ENCODE measurements around the gene EXOC6B.
A peak's percentile ranks its signal among the peaks of the same experiment; 100 is the strongest.

Gene EXOC6B

DNA sequence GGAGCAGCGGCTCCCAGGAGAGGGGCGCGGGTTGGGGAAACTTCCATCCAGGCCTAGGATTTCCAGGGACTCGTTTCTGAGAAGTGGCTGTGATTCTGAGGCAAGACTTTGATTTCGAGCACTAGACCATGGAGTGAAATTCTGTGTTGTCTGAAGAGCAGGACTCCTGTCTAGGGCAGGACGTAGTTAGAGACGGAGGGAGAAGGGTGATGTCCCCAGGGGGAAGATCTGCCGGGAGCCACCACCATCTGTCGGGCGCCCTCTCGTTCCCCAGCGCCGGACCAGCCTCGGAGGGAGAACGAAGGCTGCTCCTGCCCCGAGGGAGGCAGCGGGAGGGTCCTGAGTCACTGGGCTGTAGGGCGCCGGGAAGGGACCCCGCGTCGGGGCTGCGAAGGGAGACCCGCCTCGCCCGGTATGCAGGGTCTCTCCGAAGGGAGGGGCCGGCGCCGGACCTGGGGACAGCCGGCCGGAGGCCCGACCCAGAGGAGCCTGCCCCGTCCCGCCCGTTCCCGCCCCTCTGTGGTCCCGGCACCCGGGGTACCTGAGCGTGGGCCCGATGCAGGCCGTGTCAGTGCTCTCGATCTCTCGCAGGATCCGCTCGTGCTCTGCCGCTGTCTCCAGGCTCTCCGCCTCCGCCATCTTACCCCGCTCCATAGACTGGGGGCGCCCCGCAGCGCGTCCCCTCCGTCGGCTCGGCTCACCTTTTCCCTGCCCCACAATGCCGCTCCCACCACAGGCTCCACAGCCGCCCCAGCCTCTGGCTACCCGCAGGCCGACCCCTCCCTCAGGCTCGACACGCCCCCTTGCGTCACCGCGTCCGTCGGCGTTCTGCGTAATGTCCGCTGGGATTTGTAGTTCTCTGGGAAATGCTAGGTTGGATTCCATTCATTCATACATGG lies at the start of gene EXOC6B:
Gene EXOC6B (minus strand): TSS at position 777 of the 899 bp plus-strand sequence.
- Histone ChIP-seq H3K27ac (ENCODE audit: low read depth, low read length) (peak within 1 kb of the TSS; percentile 93), H3K9me3 (ENCODE audit: control insufficient read depth, insufficient read depth, low read length) (no peaks in the 10 kb centered on the region), H3K9ac (ENCODE audit: low read depth, low read length) (peak within 1 kb of the TSS; percentile 91), H3K27me3 (ENCODE audit: control insufficient read depth, insufficient read depth, low read length) (no peaks in the 10 kb centered on the region), H3K4me3 (ENCODE audit: low read depth, low read length) (peak within 1 kb of the TSS; percentile 96), H3K36me3 (ENCODE audit: control insufficient read depth, insufficient read depth, low read length) (no peaks in the 10 kb centered on the region), H3K4me1 (ENCODE audit: control insufficient read depth, insufficient read depth, low read length) (peaks cover 21% of the 10 kb centered on the region)

DNA sequence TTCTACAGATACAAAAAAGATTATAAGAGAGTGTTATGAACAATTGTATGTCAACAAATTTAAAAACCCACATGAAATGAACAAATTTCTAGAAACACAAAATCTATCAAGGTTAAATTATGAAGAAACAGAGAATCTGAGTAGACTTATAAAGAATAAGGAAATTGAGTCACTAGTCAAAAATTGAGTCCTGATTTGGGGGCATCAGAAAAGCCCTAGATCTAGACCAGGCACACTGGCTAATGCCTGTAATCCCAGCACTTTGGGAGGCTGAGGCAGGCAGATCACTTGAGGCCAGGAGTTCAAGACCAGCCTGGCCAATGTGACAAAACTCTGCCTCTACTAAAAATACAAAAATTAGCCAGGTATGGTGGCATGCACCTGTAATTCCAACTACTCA lies 46.0 kb upstream of the EXOC6B start:
- Histone ChIP-seq H3K27me3 (ENCODE audit: control insufficient read depth, insufficient read depth, low read length) (no peaks in the 10 kb centered on the region; the same call in 1 of the 2 replicates), H3K9me3 (ENCODE audit: control insufficient read depth, insufficient read depth, low read length) (no peaks in the 10 kb centered on the region), H3K36me3 (ENCODE audit: control insufficient read depth, insufficient read depth, low read length) (no peaks in the 10 kb centered on the region), H3K4me3 (ENCODE audit: low read depth, low read length) (no peak overlapping the region), H3K9ac (ENCODE audit: low read depth, low read length) (no peak overlapping the region), H3K4me1 (ENCODE audit: control insufficient read depth, insufficient read depth, low read length) (no peaks in the 10 kb centered on the region), H3K27ac (ENCODE audit: low read depth, low read length) (no peak overlapping the region)

DNA sequence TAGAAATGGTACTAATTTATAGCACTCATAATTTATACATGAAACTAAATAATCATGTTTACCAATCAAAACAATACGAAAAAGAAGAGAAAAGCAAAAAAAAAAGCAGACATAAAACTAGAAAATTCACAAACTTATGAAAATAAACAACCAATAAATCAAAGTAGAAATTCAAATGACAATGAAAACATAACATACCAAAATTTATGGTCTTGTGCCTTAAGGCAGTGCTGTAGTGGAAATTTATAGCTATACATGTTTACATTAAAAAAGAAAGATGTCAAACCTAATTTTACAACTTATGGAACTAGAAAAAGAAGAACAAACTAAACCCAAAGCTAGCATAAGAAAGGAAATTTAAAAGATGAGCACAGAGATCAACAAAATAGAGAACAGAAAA lies 45.2 kb upstream of the EXOC6B start:
- no peak overlapping the region for H3K27ac ChIP-seq (ENCODE audit: low read depth, low read length)
- H3K4me1 ChIP-seq (ENCODE audit: control insufficient read depth, insufficient read depth, low read length), result no peaks in the 10 kb centered on the region
- H3K27me3 ChIP-seq (ENCODE audit: control insufficient read depth, insufficient read depth, low read length), result no peaks in the 10 kb centered on the region
- no peaks in the 10 kb centered on the region for H3K36me3 ChIP-seq (ENCODE audit: control insufficient read depth, insufficient read depth, low read length)
- no peak overlapping the region for H3K9ac ChIP-seq (ENCODE audit: low read depth, low read length)
- no peak overlapping the region for H3K4me3 ChIP-seq (ENCODE audit: low read depth, low read length)
- H3K9me3 ChIP-seq (ENCODE audit: control insufficient read depth, insufficient read depth, low read length), result no peaks in the 10 kb centered on the region

DNA sequence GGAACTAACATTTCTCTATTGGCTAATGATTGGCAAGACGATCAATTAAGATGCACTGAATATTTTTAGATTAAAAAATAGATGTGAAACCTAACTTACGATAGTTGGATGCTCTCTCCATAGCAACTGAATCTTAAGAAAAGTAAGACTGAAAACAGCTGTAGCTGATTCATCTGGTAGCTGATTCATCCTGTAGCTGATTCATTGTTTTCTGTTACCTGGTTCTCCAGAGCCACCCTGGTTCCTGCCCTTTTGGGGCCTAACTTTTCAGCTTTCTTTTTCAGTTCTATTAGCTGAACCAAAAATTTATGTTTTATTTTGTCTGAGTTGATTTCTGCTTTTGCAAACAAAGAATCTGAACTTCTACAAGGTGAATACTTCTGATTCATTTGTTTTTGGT lies 38.7 kb upstream of the EXOC6B start:
- Histone ChIP-seq H3K9ac (ENCODE audit: low read depth, low read length) (no peak overlapping the region), H3K27me3 (ENCODE audit: control insufficient read depth, insufficient read depth, low read length) (peaks cover 12% of the 10 kb centered on the region), H3K27ac (ENCODE audit: low read depth, low read length) (no peak overlapping the region), H3K36me3 (ENCODE audit: control insufficient read depth, insufficient read depth, low read length) (no peaks in the 10 kb centered on the region), H3K4me3 (ENCODE audit: low read depth, low read length) (no peak overlapping the region), H3K9me3 (ENCODE audit: control insufficient read depth, insufficient read depth, low read length) (no peaks in the 10 kb centered on the region), H3K4me1 (ENCODE audit: control insufficient read depth, insufficient read depth, low read length) (peaks cover 15% of the 10 kb centered on the region)

DNA sequence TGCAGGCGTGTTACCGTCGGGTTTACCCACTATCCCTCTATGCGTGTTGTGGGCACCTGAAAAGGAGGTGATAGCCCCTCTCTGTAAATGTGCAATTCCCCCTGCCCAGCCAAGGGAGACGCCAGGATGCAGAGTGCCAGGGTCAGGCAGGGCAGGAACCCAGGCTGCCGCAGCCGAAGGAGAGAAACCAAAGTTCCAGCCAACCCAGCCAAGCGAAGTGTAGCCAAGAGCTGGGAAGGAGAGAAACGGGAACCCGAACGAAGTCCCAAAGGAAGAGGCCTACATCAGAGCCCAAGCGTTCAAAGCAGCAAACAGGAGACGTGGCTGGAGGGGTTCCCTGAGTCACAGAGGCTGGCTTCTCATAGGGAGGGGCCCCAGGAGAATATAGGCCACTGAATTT lies 37.2 kb upstream of the EXOC6B start:
- no peak overlapping the region for H3K9ac ChIP-seq (ENCODE audit: low read depth, low read length)

DNA sequence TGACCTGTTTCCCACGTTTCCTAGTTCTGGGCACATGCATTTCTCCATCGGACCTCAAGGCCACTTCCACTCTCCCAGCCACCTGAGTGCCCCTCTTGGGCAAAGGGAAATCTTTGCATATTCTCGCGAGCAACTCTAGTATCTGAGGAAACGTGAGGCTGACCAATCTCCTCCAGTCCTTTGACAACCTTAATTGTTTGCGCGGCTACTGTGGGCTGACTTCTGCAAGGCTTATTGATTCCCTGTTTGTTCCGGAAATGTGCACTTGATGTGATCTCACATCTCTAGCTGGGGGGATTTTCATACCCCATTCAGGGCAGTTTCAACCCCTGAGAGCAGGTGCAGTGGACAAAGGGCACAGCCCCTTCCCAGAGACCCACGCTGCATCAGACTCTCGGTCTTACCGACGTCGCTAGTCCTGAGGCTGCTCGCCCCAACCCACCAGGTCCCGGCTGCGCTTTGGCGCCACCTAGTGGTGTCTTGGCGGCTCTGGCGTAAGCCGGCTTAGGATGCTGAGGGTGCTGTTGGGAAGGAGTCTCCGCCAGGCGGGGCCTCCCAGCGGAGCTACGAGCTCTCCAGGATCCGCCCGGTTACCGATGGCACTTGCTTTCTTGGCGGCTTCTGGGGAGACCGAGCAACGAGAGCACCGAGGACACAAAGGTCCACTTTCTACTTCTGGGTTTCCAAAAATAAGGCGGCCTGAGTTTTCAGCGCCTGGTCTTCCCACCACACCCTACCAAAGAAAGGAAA lies 36.6 kb upstream of the EXOC6B start:
- Histone ChIP-seq H3K4me3 (ENCODE audit: low read depth, low read length) (peak overlapping the region; percentile 61), H3K36me3 (ENCODE audit: control insufficient read depth, insufficient read depth, low read length) (no peaks in the 10 kb centered on the region), H3K4me1 (ENCODE audit: control insufficient read depth, insufficient read depth, low read length) (peaks cover 15% of the 10 kb centered on the region), H3K9ac (ENCODE audit: low read depth, low read length) (no peak overlapping the region), H3K27me3 (ENCODE audit: control insufficient read depth, insufficient read depth, low read length) (peaks cover 12% of the 10 kb centered on the region), H3K27ac (ENCODE audit: low read depth, low read length) (no peak overlapping the region), H3K9me3 (ENCODE audit: control insufficient read depth, insufficient read depth, low read length) (no peaks in the 10 kb centered on the region)

More for the DNA sequence above, 37.2 kb upstream of the EXOC6B start:
- Histone ChIP-seq H3K27ac (ENCODE audit: low read depth, low read length) (no peak overlapping the region), H3K4me3 (ENCODE audit: low read depth, low read length) (peak overlapping the region; percentile 61), H3K9me3 (ENCODE audit: control insufficient read depth, insufficient read depth, low read length) (no peaks in the 10 kb centered on the region), H3K27me3 (ENCODE audit: control insufficient read depth, insufficient read depth, low read length) (peaks cover 12% of the 10 kb centered on the region), H3K36me3 (ENCODE audit: control insufficient read depth, insufficient read depth, low read length) (no peaks in the 10 kb centered on the region), H3K4me1 (ENCODE audit: control insufficient read depth, insufficient read depth, low read length) (peaks cover 15% of the 10 kb centered on the region)

DNA sequence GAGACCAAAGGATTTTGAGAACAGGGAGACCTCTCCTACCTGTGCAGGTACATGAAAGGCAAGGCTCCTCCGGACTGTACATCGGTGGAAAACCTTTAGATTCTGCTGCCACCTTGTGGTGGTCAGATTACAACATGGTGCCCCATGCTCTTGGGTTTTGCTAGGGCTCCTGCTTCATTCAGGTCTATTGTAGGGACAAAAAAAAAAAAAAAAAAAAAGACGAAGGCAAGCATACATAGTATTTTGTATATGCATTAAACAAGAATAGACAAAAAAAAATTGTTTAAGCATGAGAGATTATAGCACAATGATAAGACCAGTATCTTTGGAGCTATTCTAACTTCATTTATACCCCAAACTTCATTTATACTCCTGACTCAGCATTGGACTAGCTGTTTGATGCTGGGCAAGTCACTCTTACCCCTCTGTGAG lies 34.0 kb upstream of the EXOC6B start:
- H3K36me3 ChIP-seq (ENCODE audit: control insufficient read depth, insufficient read depth, low read length), result no peaks in the 10 kb centered on the region
- H3K4me1 ChIP-seq (ENCODE audit: control insufficient read depth, insufficient read depth, low read length), result peaks cover 15% of the 10 kb centered on the region
- H3K27me3 ChIP-seq (ENCODE audit: control insufficient read depth, insufficient read depth, low read length), result peaks cover 12% of the 10 kb centered on the region
- H3K9ac ChIP-seq (ENCODE audit: low read depth, low read length), result no peak overlapping the region
- no peaks in the 10 kb centered on the region for H3K9me3 ChIP-seq (ENCODE audit: control insufficient read depth, insufficient read depth, low read length)
- no peak overlapping the region for H3K4me3 ChIP-seq (ENCODE audit: low read depth, low read length)
- H3K27ac ChIP-seq (ENCODE audit: low read depth, low read length), result no peak overlapping the region

DNA sequence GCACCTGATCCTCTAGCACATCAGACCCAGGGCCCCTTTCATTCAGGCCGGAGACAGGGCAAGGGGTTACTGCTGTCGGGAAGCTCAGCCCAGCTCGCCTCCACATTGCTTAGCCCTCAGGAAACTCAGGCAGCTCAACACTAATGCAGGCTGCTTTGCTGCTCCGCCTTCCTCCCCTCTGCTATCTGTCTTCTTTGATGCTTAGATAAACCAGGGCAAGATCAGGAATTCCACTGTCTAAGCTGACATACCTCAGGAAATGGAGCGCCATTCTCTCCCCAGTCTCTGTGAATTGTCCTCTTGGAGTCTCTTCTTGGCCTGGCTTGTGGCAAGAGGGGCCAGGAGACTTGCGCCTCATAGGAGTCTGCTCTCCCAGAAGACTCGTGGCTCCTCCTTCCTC lies 25.5 kb upstream of the EXOC6B start:
- H3K36me3 ChIP-seq (ENCODE audit: control insufficient read depth, insufficient read depth, low read length), result no peaks in the 10 kb centered on the region
- H3K4me3 ChIP-seq (ENCODE audit: low read depth, low read length), result no peak overlapping the region
- no peaks in the 10 kb centered on the region for H3K27me3 ChIP-seq (ENCODE audit: control insufficient read depth, insufficient read depth, low read length)
- no peaks in the 10 kb centered on the region for H3K9me3 ChIP-seq (ENCODE audit: control insufficient read depth, insufficient read depth, low read length)
- no peak overlapping the region for H3K9ac ChIP-seq (ENCODE audit: low read depth, low read length)
- H3K4me1 ChIP-seq (ENCODE audit: control insufficient read depth, insufficient read depth, low read length), result no peaks in the 10 kb centered on the region
- H3K27ac ChIP-seq (ENCODE audit: low read depth, low read length), result no peak overlapping the region

DNA sequence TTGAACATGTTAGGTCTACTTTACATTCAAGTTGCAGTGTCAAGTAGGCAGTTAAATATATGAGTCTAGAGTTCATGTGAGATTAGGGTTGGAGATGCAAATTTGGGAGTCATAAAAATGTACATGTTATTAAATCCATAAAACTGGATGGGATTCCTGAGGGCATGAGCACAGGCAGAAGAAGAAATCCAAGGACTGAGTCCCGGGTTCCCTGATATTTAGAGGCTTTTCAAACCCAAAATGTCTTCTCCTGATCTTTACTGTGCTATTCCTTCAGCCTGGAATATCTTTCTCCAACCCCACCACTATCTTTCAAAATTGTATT lies 23.3 kb upstream of the EXOC6B start:
- Histone ChIP-seq H3K4me1 (ENCODE audit: control insufficient read depth, insufficient read depth, low read length) (no peaks in the 10 kb centered on the region), H3K9me3 (ENCODE audit: control insufficient read depth, insufficient read depth, low read length) (no peaks in the 10 kb centered on the region), H3K9ac (ENCODE audit: low read depth, low read length) (no peak overlapping the region), H3K4me3 (ENCODE audit: low read depth, low read length) (no peak overlapping the region), H3K27me3 (ENCODE audit: control insufficient read depth, insufficient read depth, low read length) (no peaks in the 10 kb centered on the region), H3K27ac (ENCODE audit: low read depth, low read length) (no peak overlapping the region), H3K36me3 (ENCODE audit: control insufficient read depth, insufficient read depth, low read length) (no peaks in the 10 kb centered on the region)

DNA sequence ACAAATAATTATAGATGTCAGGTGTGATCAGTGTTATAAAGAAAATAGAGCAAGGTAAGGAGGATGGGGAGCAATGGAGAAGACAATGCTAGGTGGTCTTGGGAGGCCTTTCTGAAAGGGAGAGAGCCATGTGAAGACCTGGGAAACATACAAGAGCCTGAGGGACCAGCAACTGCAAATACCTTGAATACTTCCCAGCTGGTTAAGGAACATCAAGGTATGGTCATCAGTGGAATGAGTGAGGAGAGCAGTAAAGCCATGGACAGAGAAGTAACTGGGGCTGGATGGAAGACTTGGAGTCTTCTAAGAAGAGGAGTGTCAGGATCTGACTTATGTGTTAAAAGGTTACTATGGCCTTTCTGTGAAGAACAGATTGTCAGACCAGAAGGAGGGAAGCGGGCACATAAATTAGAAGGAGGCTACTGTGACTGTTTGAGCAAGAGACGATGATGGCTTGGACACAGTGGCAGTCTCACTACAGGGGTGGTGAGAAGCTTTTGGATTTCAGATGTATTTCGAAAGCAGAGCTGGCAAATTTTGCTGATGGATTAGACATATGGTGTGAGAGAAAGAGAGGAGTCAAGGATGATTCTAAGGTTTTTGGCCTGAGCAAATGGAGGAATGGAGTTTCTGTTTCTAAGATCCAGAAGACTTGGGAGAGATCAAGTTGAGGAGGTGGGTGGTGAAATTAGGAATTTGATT lies 22.8 kb upstream of the EXOC6B start:
- Histone ChIP-seq H3K4me1 (ENCODE audit: control insufficient read depth, insufficient read depth, low read length) (0 out of 2 replicates have a peak, but pooled peaks cover under 1% of the 10 kb centered on the region), H3K4me3 (ENCODE audit: low read depth, low read length) (no peak overlapping the region), H3K27me3 (ENCODE audit: control insufficient read depth, insufficient read depth, low read length) (no peaks in the 10 kb centered on the region), H3K27ac (ENCODE audit: low read depth, low read length) (no peak overlapping the region), H3K9me3 (ENCODE audit: control insufficient read depth, insufficient read depth, low read length) (no peaks in the 10 kb centered on the region), H3K36me3 (ENCODE audit: control insufficient read depth, insufficient read depth, low read length) (no peaks in the 10 kb centered on the region), H3K9ac (ENCODE audit: low read depth, low read length) (no peak overlapping the region)

All from HUES48 (cell line).